Mesendoderm (in vitro differentiated cells): ENCODE data around the gene DCST2.

ENCODE experiments used
- DNase-seq: peaks from one replicate; pipeline ENCODE4 v3.0.0; 2013
- H2AK5ac ChIP-seq: 2 replicates; pipeline ENCODE4 v1.6.1; 2013; ENCODE audit warnings: low read length, inconsistent platforms
- H2BK120ac ChIP-seq: 2 replicates; pipeline ENCODE4 v1.6.1; 2013; ENCODE audit warnings: low read depth, mild to moderate bottlenecking, low read length, moderate library complexity, mixed read lengths
- H2BK15ac ChIP-seq: replicated peaks from 2 replicates; pipeline ENCODE4 v1.6.1; 2013; ENCODE audit warnings: low read depth, mild to moderate bottlenecking, moderate library complexity
- H2BK5ac ChIP-seq: 2 replicates; pipeline ENCODE4 v1.6.1; 2013; ENCODE audit warnings: low read length, inconsistent platforms
- H3K18ac ChIP-seq: 2 replicates; pipeline ENCODE4 v1.6.1; 2013; ENCODE audit warnings: mild to moderate bottlenecking, low read length, mixed read lengths
- H3K23ac ChIP-seq: one replicate; pipeline ENCODE4 v1.6.1; 2013; ENCODE audit warnings: low read length
- H3K27ac ChIP-seq: 2 replicates; pipeline ENCODE4 v1.5.1; 2013; ENCODE audit warnings: low read depth, mild to moderate bottlenecking, inconsistent platforms, low read length, moderate library complexity
- H3K27me3 ChIP-seq: 2 replicates; pipeline ENCODE4 v1.6.1; 2013; ENCODE audit warnings: low read length, control low read depth, mild to moderate bottlenecking, inconsistent platforms; ENCODE audit not compliant: insufficient read depth, poor library complexity
- H3K36me3 ChIP-seq: 2 replicates; pipeline ENCODE4 v1.6.1; 2013; ENCODE audit warnings: low read length, inconsistent platforms; ENCODE audit not compliant: control insufficient read depth, insufficient read depth
- H3K4ac ChIP-seq: one replicate; pipeline ENCODE4 v1.6.1; 2013; ENCODE audit warnings: low read depth, mild to moderate bottlenecking, low read length, moderate library complexity
- H3K4me1 ChIP-seq: 2 replicates; pipeline ENCODE4 v1.6.1; 2013; ENCODE audit warnings: low read depth, low read length, inconsistent platforms; ENCODE audit not compliant: control insufficient read depth
- H3K4me2 ChIP-seq: 2 replicates; pipeline ENCODE4 v1.6.1; 2013; ENCODE audit warnings: low read length
- H3K4me3 ChIP-seq: 2 replicates; pipeline ENCODE4 v1.5.1; 2013; ENCODE audit warnings: mild to moderate bottlenecking, low read length
- H3K56ac ChIP-seq: one replicate; pipeline ENCODE4 v1.6.1; 2013; ENCODE audit warnings: low read length
- H3K79me1 ChIP-seq: 2 replicates; pipeline ENCODE4 v1.6.1; 2013; ENCODE audit warnings: low read length, inconsistent platforms
- H3K79me2 ChIP-seq: 2 replicates; pipeline ENCODE4 v1.6.1; 2013; ENCODE audit warnings: mild to moderate bottlenecking, low read length; ENCODE audit not compliant: control insufficient read depth, insufficient read depth
- H3K9ac ChIP-seq: 2 replicates; pipeline ENCODE4 v1.6.1; 2013; ENCODE audit warnings: low read length, inconsistent platforms
- H4K5ac ChIP-seq: one replicate; pipeline ENCODE4 v1.6.1; 2013; ENCODE audit warnings: low read length
- H4K8ac ChIP-seq: one replicate; pipeline ENCODE4 v1.6.1; 2013; ENCODE audit warnings: low read depth, mild to moderate bottlenecking, control low read depth, low read length, moderate library complexity
- WGBS: extraction: QIAGEN DNeasy Blood & Tissue Kit; methylation state at CpG from one replicate; pipeline ENCODE4 v1.1.7; 2013; ENCODE audit warnings: low lambda C conversion rate, missing lambda C conversion rate; ENCODE audit not compliant: insufficient coverage; ENCODE audit errors: extremely low coverage; 5-methylcytosine and 5-hydroxymethylcytosine counted together

Gene DCST2

GRCh38 chr1:155037043-155037442 lies 3.5 kb upstream of the DCST2 start:
- H3K4me2 ChIP-seq: no peak overlapping the region
- no peaks in the 10 kb centered on the region for H3K27me3 ChIP-seq
- H2BK120ac ChIP-seq: no peak overlapping the region
- H4K8ac ChIP-seq: no peak overlapping the region
- H3K56ac ChIP-seq: no peak overlapping the region
- H3K4ac ChIP-seq: no peak overlapping the region
- H3K36me3 ChIP-seq: no peaks in the 10 kb centered on the region
- H3K18ac ChIP-seq: no peak overlapping the region
- H3K79me1 ChIP-seq: no peaks in the 10 kb centered on the region
- H2BK5ac ChIP-seq: no peak overlapping the region
- no peaks in the 10 kb centered on the region for H3K4me1 ChIP-seq
- H2AK5ac ChIP-seq: no peak overlapping the region
- no peak overlapping the region for H3K23ac ChIP-seq
- no peak for DNase-seq
- H3K9ac ChIP-seq: no peak overlapping the region
- no peak overlapping the region for H4K5ac ChIP-seq
- H3K4me3 ChIP-seq: no peak overlapping the region
- H3K79me2 ChIP-seq: no peaks in the 10 kb centered on the region
- no peak overlapping the region for H3K27ac ChIP-seq
- H2BK15ac ChIP-seq: no peak overlapping the region
- WGBS: no CpG with 5 or more reads among the region's 3 CpGs

GRCh38 chr1:155035936-155036335 lies 2.4 kb upstream of the DCST2 start:
- no CpG with 5 or more reads among the region's 2 CpGs for WGBS
- Histone ChIP-seq H3K56ac (no peak overlapping the region), H4K8ac (no peak overlapping the region), H3K9ac (no peak overlapping the region), H2BK5ac (no peak overlapping the region), H3K4me3 (no peak overlapping the region), H4K5ac (no peak overlapping the region), H3K79me1 (no peaks in the 10 kb centered on the region), H3K4me2 (no peak overlapping the region), H3K36me3 (no peaks in the 10 kb centered on the region), H3K79me2 (no peaks in the 10 kb centered on the region), H3K27ac (no peak overlapping the region), H2AK5ac (no peak overlapping the region), H3K4me1 (no peaks in the 10 kb centered on the region), H2BK15ac (no peak overlapping the region), H3K23ac (no peak overlapping the region), H2BK120ac (no peak overlapping the region), H3K27me3 (no peaks in the 10 kb centered on the region), H3K18ac (no peak overlapping the region), H3K4ac (no peak overlapping the region)
- DNase-seq: no peak

GRCh38 chr1:155034318-155035208 lies 982 bp upstream of the DCST2 start:
- no peak overlapping the region for H3K4me3 ChIP-seq
- no CpG with 5 or more reads among the region's 20 CpGs for WGBS
- no peak overlapping the region for H4K5ac ChIP-seq
- no peak overlapping the region for H2BK5ac ChIP-seq
- no peak for DNase-seq
- no peak overlapping the region for H3K9ac ChIP-seq
- no peak overlapping the region for H3K18ac ChIP-seq
- no peak overlapping the region for H3K4ac ChIP-seq
- H3K4me2 ChIP-seq: no peak overlapping the region
- no peaks in the 10 kb centered on the region for H3K36me3 ChIP-seq
- H3K56ac ChIP-seq: no peak overlapping the region
- no peaks in the 10 kb centered on the region for H3K79me2 ChIP-seq
- no peak overlapping the region for H3K27ac ChIP-seq
- peak overlapping the region; percentile 57 for H3K23ac ChIP-seq
- no peak overlapping the region for H2BK120ac ChIP-seq
- no peaks in the 10 kb centered on the region for H3K4me1 ChIP-seq
- H2AK5ac ChIP-seq: no peak overlapping the region
- H4K8ac ChIP-seq: no peak overlapping the region
- no peaks in the 10 kb centered on the region for H3K27me3 ChIP-seq
- no peaks in the 10 kb centered on the region for H3K79me1 ChIP-seq
- no peak overlapping the region for H2BK15ac ChIP-seq

- H2AK5ac ChIP-seq: no peak overlapping the region
- H2BK5ac ChIP-seq: no peak overlapping the region
- no peak overlapping the region for H3K18ac ChIP-seq
- H3K36me3 ChIP-seq: no peaks in the 10 kb centered on the region
- H2BK15ac ChIP-seq: no peak overlapping the region
- H3K56ac ChIP-seq: no peak overlapping the region
- H3K23ac ChIP-seq: no peak overlapping the region
- no peaks in the 10 kb centered on the region for H3K27me3 ChIP-seq
- H3K27ac ChIP-seq: no peak overlapping the region
- no peak overlapping the region for H3K4me3 ChIP-seq
- no peaks in the 10 kb centered on the region for H3K79me2 ChIP-seq
- no peak overlapping the region for H3K4ac ChIP-seq
- WGBS: no CpG with 5 or more reads among the region's 12 CpGs
- no peak overlapping the region for H3K9ac ChIP-seq
- no peak for DNase-seq
- H3K4me2 ChIP-seq: no peak overlapping the region
- no peak overlapping the region for H2BK120ac ChIP-seq
- H3K79me1 ChIP-seq: no peaks in the 10 kb centered on the region
- H4K5ac ChIP-seq: no peak overlapping the region
- H4K8ac ChIP-seq: no peak overlapping the region
- H3K4me1 ChIP-seq: no peaks in the 10 kb centered on the region
These were observed 695 bp downstream of the DCST2 start for GRCh38 chr1:155032886-155033285.

- DNase-seq: no peak
- Histone ChIP-seq H2BK15ac (no peak overlapping the region), H3K79me2 (no peaks in the 10 kb centered on the region), H3K4me1 (no peaks in the 10 kb centered on the region), H3K27me3 (no peaks in the 10 kb centered on the region), H3K56ac (no peak overlapping the region), H2AK5ac (no peak overlapping the region), H3K18ac (no peak overlapping the region), H3K36me3 (no peaks in the 10 kb centered on the region), H4K5ac (no peak overlapping the region), H3K4ac (no peak overlapping the region), H2BK120ac (no peak overlapping the region), H3K4me3 (no peak overlapping the region), H3K4me2 (no peak overlapping the region), H3K27ac (no peak overlapping the region), H3K9ac (no peak overlapping the region), H3K79me1 (no peaks in the 10 kb centered on the region), H3K23ac (no peak overlapping the region), H2BK5ac (no peak overlapping the region), H4K8ac (no peak overlapping the region)
- no CpG with 5 or more reads among the region's 11 CpGs for WGBS
These were observed 2.7 kb downstream of the DCST2 start for GRCh38 chr1:155030899-155031298.
